K562 (cell line): ENCODE measurements around the gene ERBB3. TPM values are rescaled to one million over a fixed set of nuclear protein-coding genes. Genes with fewer than 3 reads are reported as not detected.

ENCODE experiments used
- ARNT ChIP-seq, 2 experiments: fragments of 450-650 bp; IDR thresholded peaks; 2 replicates each; pipeline ENCODE4 v1.6.1; 2016; ENCODE audit warnings: mild to moderate bottlenecking in 1 of 2
- CHD2 ChIP-seq: IDR thresholded peaks from 2 replicates; pipeline ENCODE4 v1.6.1; 2011; ENCODE audit warnings: low read depth, low read length
- E4F1 ChIP-seq: fragments of 250-450 bp; sonication (Bioruptor Pico); IDR thresholded peaks from 2 replicates; pipeline ENCODE4 v1.5.0; 2021; ENCODE audit warnings: mild to moderate bottlenecking, borderline replicate concordance
- FOXP1 ChIP-seq: sonication (generic); formaldehyde crosslinking; IDR thresholded peaks from 2 replicates; pipeline ENCODE4 v1.8.0; 2022; ENCODE audit warnings: mild to moderate bottlenecking, missing genetic modification reagents
- GTF2A2 ChIP-seq: IDR thresholded peaks from 2 replicates; pipeline ENCODE4 v1.6.1; 2016; ENCODE audit warnings: mild to moderate bottlenecking, missing genetic modification characterization, missing compliant biosample characterization
- MAFF ChIP-seq: IDR thresholded peaks from 2 replicates; pipeline ENCODE4 v1.6.1; 2012; ENCODE audit warnings: low read length, improper control_type of control experiment
- TEAD4 ChIP-seq, 2 experiments: sonication (generic) in 1 of 2; formaldehyde crosslinking in 1 of 2; IDR thresholded peaks; 2 replicates each; pipeline versions ENCODE4 v1.6.1 to v1.8.0; 2012 to 2022; ENCODE audit warnings: borderline replicate concordance in 1 of 2, inconsistent platforms in 1 of 2, low read length in 1 of 2, mild to moderate bottlenecking in 1 of 2, missing genetic modification reagents in 1 of 2
- ZNF124 ChIP-seq: sonication (generic); formaldehyde crosslinking; IDR thresholded peaks from 2 replicates; pipeline ENCODE4 v1.8.1; 2022; ENCODE audit warnings: missing genetic modification reagents
- ZNF395 ChIP-seq: fragments of 200-800 bp; sonication (Bioruptor generic); IDR thresholded peaks from 2 replicates; pipeline ENCODE4 v1.6.1; 2017; ENCODE audit warnings: missing genetic modification characterization, missing compliant biosample characterization
- polyA plus RNA-seq, 8 experiments: library from polyadenylated mRNA; depleted of rRNA in 4 of 8; stranded (reverse) in 5 of 8; unstranded in 3 of 8; fragments of >200 nt; fragmentation: Nextera tagmentation in 2 of 8; fragmentation: Illumina TruSeq in 1 of 8; extraction: Ambion mirVana in 2 of 8; extraction: Trizol in 1 of 8; gene quantifications; 2 replicates each; pipeline versions ENCODE4 v1.2.1 to v1.2.3, GENCODE V29; 2011 to 2014; ENCODE audit warnings: inconsistent platforms in 1 of 8, missing spikeins in 1 of 8
- total RNA-seq, 7 experiments: library from RNA; depleted of rRNA in 6 of 7; stranded (reverse); fragments of >200 nt in 6 of 7; fragmentation: Illumina TruSeq in 2 of 7; extraction: Trizol in 2 of 7; gene quantifications; 2 replicates each; pipeline versions ENCODE4 v1.2.1 to v1.2.3, GENCODE V29; 2011 to 2021; ENCODE audit warnings: low replicate concordance in 1 of 7
- TF ChIP-seq, protein P1 (sequence below): fragments of 450-650 bp; IDR thresholded peaks from 2 replicates; pipeline ENCODE4 v1.6.1; 2016; ENCODE audit warnings: mild to moderate bottlenecking, moderate library complexity
- TF ChIP-seq, protein P2 (sequence below): fragments of 250-450 bp; sonication (Bioruptor Pico); IDR thresholded peaks from 2 replicates; pipeline ENCODE4 v1.5.0; 2020; ENCODE audit warnings: mild to moderate bottlenecking

ERBB3 gene
- total and polyA plus RNA-seq, 9 of the 15 experiments (the other 6 are each of a cell fraction or from before 2014, with no cell fraction given): 1.5 to 5.4 (median 3.8) TPM

DNA sequence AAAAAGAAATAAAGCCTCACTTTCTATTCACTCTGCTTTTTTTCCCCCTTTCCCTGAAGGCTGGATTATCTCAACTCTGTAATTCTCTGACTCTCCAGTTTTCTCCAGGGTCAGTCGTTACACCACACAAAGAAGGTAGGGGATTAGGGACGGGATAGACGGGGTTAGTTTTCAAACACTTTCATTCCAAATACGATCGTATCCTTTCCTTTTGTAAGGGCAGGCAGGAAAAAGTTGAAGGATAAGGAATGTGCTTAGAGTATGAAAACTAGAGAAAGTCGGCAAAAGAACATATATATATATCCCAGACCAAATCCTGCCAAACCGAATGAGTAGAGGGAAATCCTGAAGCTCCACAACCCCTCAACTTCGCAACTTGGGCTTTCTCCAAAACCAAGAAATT is 47.5 kb downstream of the ERBB3 start (continued):
- TF ChIP-seq, protein P1, sequence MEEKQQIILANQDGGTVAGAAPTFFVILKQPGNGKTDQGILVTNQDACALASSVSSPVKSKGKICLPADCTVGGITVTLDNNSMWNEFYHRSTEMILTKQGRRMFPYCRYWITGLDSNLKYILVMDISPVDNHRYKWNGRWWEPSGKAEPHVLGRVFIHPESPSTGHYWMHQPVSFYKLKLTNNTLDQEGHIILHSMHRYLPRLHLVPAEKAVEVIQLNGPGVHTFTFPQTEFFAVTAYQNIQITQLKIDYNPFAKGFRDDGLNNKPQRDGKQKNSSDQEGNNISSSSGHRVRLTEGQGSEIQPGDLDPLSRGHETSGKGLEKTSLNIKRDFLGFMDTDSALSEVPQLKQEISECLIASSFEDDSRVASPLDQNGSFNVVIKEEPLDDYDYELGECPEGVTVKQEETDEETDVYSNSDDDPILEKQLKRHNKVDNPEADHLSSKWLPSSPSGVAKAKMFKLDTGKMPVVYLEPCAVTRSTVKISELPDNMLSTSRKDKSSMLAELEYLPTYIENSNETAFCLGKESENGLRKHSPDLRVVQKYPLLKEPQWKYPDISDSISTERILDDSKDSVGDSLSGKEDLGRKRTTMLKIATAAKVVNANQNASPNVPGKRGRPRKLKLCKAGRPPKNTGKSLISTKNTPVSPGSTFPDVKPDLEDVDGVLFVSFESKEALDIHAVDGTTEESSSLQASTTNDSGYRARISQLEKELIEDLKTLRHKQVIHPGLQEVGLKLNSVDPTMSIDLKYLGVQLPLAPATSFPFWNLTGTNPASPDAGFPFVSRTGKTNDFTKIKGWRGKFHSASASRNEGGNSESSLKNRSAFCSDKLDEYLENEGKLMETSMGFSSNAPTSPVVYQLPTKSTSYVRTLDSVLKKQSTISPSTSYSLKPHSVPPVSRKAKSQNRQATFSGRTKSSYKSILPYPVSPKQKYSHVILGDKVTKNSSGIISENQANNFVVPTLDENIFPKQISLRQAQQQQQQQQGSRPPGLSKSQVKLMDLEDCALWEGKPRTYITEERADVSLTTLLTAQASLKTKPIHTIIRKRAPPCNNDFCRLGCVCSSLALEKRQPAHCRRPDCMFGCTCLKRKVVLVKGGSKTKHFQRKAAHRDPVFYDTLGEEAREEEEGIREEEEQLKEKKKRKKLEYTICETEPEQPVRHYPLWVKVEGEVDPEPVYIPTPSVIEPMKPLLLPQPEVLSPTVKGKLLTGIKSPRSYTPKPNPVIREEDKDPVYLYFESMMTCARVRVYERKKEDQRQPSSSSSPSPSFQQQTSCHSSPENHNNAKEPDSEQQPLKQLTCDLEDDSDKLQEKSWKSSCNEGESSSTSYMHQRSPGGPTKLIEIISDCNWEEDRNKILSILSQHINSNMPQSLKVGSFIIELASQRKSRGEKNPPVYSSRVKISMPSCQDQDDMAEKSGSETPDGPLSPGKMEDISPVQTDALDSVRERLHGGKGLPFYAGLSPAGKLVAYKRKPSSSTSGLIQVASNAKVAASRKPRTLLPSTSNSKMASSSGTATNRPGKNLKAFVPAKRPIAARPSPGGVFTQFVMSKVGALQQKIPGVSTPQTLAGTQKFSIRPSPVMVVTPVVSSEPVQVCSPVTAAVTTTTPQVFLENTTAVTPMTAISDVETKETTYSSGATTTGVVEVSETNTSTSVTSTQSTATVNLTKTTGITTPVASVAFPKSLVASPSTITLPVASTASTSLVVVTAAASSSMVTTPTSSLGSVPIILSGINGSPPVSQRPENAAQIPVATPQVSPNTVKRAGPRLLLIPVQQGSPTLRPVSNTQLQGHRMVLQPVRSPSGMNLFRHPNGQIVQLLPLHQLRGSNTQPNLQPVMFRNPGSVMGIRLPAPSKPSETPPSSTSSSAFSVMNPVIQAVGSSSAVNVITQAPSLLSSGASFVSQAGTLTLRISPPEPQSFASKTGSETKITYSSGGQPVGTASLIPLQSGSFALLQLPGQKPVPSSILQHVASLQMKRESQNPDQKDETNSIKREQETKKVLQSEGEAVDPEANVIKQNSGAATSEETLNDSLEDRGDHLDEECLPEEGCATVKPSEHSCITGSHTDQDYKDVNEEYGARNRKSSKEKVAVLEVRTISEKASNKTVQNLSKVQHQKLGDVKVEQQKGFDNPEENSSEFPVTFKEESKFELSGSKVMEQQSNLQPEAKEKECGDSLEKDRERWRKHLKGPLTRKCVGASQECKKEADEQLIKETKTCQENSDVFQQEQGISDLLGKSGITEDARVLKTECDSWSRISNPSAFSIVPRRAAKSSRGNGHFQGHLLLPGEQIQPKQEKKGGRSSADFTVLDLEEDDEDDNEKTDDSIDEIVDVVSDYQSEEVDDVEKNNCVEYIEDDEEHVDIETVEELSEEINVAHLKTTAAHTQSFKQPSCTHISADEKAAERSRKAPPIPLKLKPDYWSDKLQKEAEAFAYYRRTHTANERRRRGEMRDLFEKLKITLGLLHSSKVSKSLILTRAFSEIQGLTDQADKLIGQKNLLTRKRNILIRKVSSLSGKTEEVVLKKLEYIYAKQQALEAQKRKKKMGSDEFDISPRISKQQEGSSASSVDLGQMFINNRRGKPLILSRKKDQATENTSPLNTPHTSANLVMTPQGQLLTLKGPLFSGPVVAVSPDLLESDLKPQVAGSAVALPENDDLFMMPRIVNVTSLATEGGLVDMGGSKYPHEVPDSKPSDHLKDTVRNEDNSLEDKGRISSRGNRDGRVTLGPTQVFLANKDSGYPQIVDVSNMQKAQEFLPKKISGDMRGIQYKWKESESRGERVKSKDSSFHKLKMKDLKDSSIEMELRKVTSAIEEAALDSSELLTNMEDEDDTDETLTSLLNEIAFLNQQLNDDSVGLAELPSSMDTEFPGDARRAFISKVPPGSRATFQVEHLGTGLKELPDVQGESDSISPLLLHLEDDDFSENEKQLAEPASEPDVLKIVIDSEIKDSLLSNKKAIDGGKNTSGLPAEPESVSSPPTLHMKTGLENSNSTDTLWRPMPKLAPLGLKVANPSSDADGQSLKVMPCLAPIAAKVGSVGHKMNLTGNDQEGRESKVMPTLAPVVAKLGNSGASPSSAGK: peak; percentile 81; the same call in 1 of the 2 replicates
- TF ChIP-seq ZNF395 (no peak), ARNT (IDR thresholded peaks at IDR 0.05) (peak in 1 of 2 experiments; percentile 21; a peak in 2 of 4 replicates), CHD2 (no peak), TEAD4 (IDR thresholded peaks at IDR 0.05; ENCODE audit: low read length) (0 out of 2 replicates have a peak, but pooled peaks have one; percentile 3), TEAD4 (CRISPR knock-in tag; IDR thresholded peaks at IDR 0.05; ENCODE audit: borderline replicate concordance) (no peak), E4F1 (CRISPR knock-in tag) (no peak), FOXP1 (CRISPR knock-in tag) (no peak), GTF2A2 (tag) (no peak), ZNF124 (CRISPR knock-in tag) (no peak), MAFF (no peak)
- TF ChIP-seq, protein P2, sequence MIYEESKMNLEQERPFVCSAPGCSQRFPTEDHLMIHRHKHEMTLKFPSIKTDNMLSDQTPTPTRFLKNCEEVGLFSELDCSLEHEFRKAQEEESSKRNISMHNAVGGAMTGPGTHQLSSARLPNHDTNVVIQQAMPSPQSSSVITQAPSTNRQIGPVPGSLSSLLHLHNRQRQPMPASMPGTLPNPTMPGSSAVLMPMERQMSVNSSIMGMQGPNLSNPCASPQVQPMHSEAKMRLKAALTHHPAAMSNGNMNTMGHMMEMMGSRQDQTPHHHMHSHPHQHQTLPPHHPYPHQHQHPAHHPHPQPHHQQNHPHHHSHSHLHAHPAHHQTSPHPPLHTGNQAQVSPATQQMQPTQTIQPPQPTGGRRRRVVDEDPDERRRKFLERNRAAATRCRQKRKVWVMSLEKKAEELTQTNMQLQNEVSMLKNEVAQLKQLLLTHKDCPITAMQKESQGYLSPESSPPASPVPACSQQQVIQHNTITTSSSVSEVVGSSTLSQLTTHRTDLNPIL (CRISPR knock-in tag): 0 out of 2 replicates have a peak, but pooled peaks have one; percentile 61
